HG03064 (cell line): ENCODE data around the gene ANKRD33B.
"Not testable (repeated sequence)": the region's sequence is repeated elsewhere in the genome, so short reads cannot be mapped to it uniquely, and the experiment has no call there.

Source experiments
- ATAC-seq: cut with Tn5 transposase; IDR thresholded peaks from one replicate; pipeline ENCODE4 v1.9.1; 2021; ENCODE audit warnings: low read depth; ENCODE audit not compliant: unreplicated experiment

Gene ANKRD33B

GRCh38 chr5:10536931-10537579 is 26.8 kb upstream of the ANKRD33B start:
- ATAC-seq = no peak

GRCh38 chr5:10537624-10538023 is 26.2 kb upstream of the ANKRD33B start:
- no peak for ATAC-seq

GRCh38 chr5:10538103-10538788 is 25.6 kb upstream of the ANKRD33B start:
- no peak for ATAC-seq

- ATAC-seq = no peak
These were observed 24.8 kb upstream of the ANKRD33B start for GRCh38 chr5:10538789-10539686.

- ATAC-seq = no peak
These were observed 24.2 kb upstream of the ANKRD33B start for GRCh38 chr5:10539687-10539998.

- ATAC-seq = no peak
These were observed 23.8 kb upstream of the ANKRD33B start for GRCh38 chr5:10540036-10540544.

GRCh38 chr5:10540951-10541646 is 22.8 kb upstream of the ANKRD33B start:
- ATAC-seq = no peak

GRCh38 chr5:10542055-10542550 is 21.8 kb upstream of the ANKRD33B start:
- no peak for ATAC-seq

- ATAC-seq = no peak
These were observed 20.3 kb upstream of the ANKRD33B start for GRCh38 chr5:10543585-10544040.

GRCh38 chr5:10545084-10545483 is 18.8 kb upstream of the ANKRD33B start:
- no peak for ATAC-seq

GRCh38 chr5:10546186-10546585 is 17.7 kb upstream of the ANKRD33B start:
- ATAC-seq = no peak

- no peak for ATAC-seq
These were observed 15.3 kb upstream of the ANKRD33B start for GRCh38 chr5:10548418-10549122.

- ATAC-seq = not testable (repeated sequence)
These were observed 14.8 kb upstream of the ANKRD33B start for GRCh38 chr5:10549123-10549514.

- no peak for ATAC-seq
These were observed 13.5 kb upstream of the ANKRD33B start for GRCh38 chr5:10550222-10550995.

GRCh38 chr5:10551782-10552138 is 12.1 kb upstream of the ANKRD33B start:
- no peak for ATAC-seq

- no peak for ATAC-seq
These were observed 11.4 kb upstream of the ANKRD33B start for GRCh38 chr5:10552183-10553143.

- no peak for ATAC-seq
These were observed 10.4 kb upstream of the ANKRD33B start for GRCh38 chr5:10553476-10553875.

- no peak for ATAC-seq
These were observed 8.6 kb upstream of the ANKRD33B start for GRCh38 chr5:10555277-10555684.
